ENCODE measurements around the gene PAAF1. TPM values are rescaled to one million over a fixed set of nuclear protein-coding genes. Genes with fewer than 3 reads are reported as not detected.
A peak's percentile ranks its signal among the peaks of the same experiment; 100 is the strongest.

Gene PAAF1
- total and polyA plus RNA-seq, 2 of the 13 experiments (the other 11 are each of a cell fraction or from before 2014, with no cell fraction given), result 13.5 to 28.8 TPM

GRCh38 chr11:73866095-73866579 lies 10.7 kb upstream of the PAAF1 start:
- Histone ChIP-seq H2AFZ (ENCODE audit: low read length) (no peak overlapping the region), H3K4me2 (ENCODE audit: low read depth, low read length) (no peak overlapping the region), H3K27me3 (ENCODE audit: control insufficient read depth in 1 of 2, insufficient read depth in 2 of 2, low read length in 2 of 2) (no peaks in the 10 kb centered on the region), H4K20me1 (ENCODE audit: insufficient read depth, low read length) (no peaks in the 10 kb centered on the region), H3K36me3 (replicated peaks in 1 of 2; ENCODE audit: control insufficient read depth in 1 of 2, insufficient read depth in 2 of 2, low read length in 2 of 2) (peaks cover 7 to 27% of the 10 kb centered on the region in 2 experiments; a peak in 4 of 5 replicates), H3K27ac (ENCODE audit: extremely low read length, insufficient read depth, low read length) (peak overlapping the region; percentile 25), H3K9me3 (ENCODE audit: low read length) (no peaks in the 10 kb centered on the region), H3K4me1 (ENCODE audit: insufficient read depth, low read length) (peaks cover 39% of the 10 kb centered on the region), H3K9ac (ENCODE audit: insufficient read depth, low read depth, low read length) (no peak overlapping the region), H3K79me2 (ENCODE audit: insufficient read depth, low read length) (no peaks in the 10 kb centered on the region), H3K4me3 (replicated peaks in 1 of 3; ENCODE audit: insufficient read depth in 1 of 3, low read depth in 2 of 3, low read length in 3 of 3) (no peak overlapping the region)
- in situ Hi-C loops (cut with HindIII; ENCODE audit: extremely low pct_ligation_motif_present, low pct_unique_long_range_greater_than_20kb) (no loop called here), intact Hi-C loops (cut with micrococcal nuclease; ENCODE audit: unreplicated experiment) (no loop called here)
- WGBS (ENCODE audit: low lambda C conversion rate), result 94% methylated on average over 5 of the region's 5 CpGs
- TF ChIP-seq HNF4A (CRISPR knock-in tag; IDR thresholded peaks at IDR 0.05) (0 out of 2 replicates have a peak, but pooled peaks have one; percentile 11), ELF3 (CRISPR knock-in tag; IDR thresholded peaks at IDR 0.05) (no peak), ZNF772 (CRISPR knock-in tag; IDR thresholded peaks at IDR 0.05) (no peak), NFYC (CRISPR knock-in tag; IDR thresholded peaks at IDR 0.05) (no peak), PRDM15 (CRISPR knock-in tag; IDR thresholded peaks at IDR 0.05) (peak; percentile 67; the same call in 1 of the 2 replicates), CREB3 (CRISPR knock-in tag; IDR thresholded peaks at IDR 0.05) (no peak), CREB1 (IDR thresholded peaks at IDR 0.05) (no peak), CREB1 (CRISPR knock-in tag; IDR thresholded peaks at IDR 0.05) (0 out of 2 replicates have a peak, but pooled peaks have one; percentile 13), SRSF1 (optimal IDR thresholded peaks at IDR 0.05; ENCODE audit: low read depth, low read length) (no peak), ZNF782 (CRISPR knock-in tag; IDR thresholded peaks at IDR 0.05; ENCODE audit: borderline replicate concordance) (no peak), SAFB2 (CRISPR knock-in tag; IDR thresholded peaks at IDR 0.05; ENCODE audit: borderline replicate concordance, low read depth) (no peak)
- POLR2A ChIA-PET, result interaction anchor here (0.6 to 1.7 kb wide), 8 partner anchors 9 to 96 kb away, joined by 3 to 8 read pairs (median 4); partner anchors contain the start of genes COA4, MRPL48 and PAAF1
- no TSS peak for BruUV-seq (replicated peaks)
- CTCF ChIA-PET (ENCODE audit: low intra/inter-chr PET ratio, low total read pairs), result no interaction called here
- ATAC-seq (peak; percentile 35), DNase-seq (ENCODE audit: low spot score) (no peak), FAIRE-seq (no peak)
